Ovary (tissue), 3 donors: Measurements from ENCODE around the gene RGS6.

ENCODE experiments used
- EP300 ChIP-seq: sonication (generic); formaldehyde crosslinking; IDR thresholded peaks from one replicate; pipeline ENCODE4 v1.6.1; 2017; ENCODE audit warnings: antibody characterized with exemption
- POLR2A ChIP-seq: fragments of 450-650 bp; IDR thresholded peaks from one replicate; pipeline ENCODE4 v1.6.1; 2017; ENCODE audit warnings: antibody characterized with exemption, mild to moderate bottlenecking, moderate library complexity
- TF ChIP-seq, protein P1 (sequence below), 3 donors: fragments of 450-650 bp in 2 of 3; fragments of 200-600 bp in 1 of 3; IDR thresholded peaks; one replicate each; pipeline versions ENCODE4 v1.5.1 to v1.8.0; 2016 to 2022; ENCODE audit warnings: antibody characterized with exemption in 3 of 3, mild to moderate bottlenecking in 1 of 3
- donor health status: DM: no; HTN: no; CAD: no.

DNA sequence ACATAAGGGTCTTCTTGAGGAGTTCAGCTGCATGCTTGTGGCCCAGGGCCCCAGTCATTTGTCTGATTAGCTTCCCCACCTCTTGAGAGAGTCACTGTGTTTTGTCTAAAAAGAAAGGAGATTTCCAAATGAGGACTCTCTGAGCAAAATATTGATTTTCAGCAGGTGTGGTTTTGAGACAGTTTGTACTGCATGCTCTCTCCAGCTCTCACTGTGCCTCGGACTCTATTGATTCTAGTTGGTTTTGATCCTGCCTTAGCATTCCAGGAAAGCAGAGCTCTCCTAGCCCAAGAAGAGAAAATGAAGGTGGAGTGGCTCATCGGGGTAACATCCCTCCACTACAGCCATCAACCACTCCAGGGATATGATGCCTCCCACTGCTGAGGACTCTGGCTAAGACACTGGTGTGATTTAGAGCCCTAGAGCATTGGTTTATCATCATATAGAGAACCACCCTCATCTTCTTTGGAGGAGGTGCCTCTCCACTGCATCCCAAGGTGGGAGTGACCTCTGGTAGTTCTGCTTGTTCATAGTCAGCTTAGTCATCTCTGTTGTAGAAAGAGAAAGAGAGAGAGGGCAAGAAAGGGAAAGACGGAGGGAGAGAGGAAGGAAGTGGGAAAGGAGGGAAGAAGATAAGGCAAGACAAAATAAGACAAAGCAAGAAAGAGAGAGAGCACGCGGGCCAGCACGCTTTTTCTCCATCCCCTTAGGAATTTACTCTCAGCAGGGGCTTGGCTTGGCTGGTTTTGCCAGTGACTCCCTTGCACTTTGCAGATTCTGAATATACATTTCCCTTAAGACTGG lies 596.0 kb downstream of the RGS6 start:
- TF ChIP-seq, protein P1, sequence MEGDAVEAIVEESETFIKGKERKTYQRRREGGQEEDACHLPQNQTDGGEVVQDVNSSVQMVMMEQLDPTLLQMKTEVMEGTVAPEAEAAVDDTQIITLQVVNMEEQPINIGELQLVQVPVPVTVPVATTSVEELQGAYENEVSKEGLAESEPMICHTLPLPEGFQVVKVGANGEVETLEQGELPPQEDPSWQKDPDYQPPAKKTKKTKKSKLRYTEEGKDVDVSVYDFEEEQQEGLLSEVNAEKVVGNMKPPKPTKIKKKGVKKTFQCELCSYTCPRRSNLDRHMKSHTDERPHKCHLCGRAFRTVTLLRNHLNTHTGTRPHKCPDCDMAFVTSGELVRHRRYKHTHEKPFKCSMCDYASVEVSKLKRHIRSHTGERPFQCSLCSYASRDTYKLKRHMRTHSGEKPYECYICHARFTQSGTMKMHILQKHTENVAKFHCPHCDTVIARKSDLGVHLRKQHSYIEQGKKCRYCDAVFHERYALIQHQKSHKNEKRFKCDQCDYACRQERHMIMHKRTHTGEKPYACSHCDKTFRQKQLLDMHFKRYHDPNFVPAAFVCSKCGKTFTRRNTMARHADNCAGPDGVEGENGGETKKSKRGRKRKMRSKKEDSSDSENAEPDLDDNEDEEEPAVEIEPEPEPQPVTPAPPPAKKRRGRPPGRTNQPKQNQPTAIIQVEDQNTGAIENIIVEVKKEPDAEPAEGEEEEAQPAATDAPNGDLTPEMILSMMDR (IDR thresholded peaks at IDR 0.05): no peak
- TF ChIP-seq POLR2A: no peak
- TF ChIP-seq EP300: no peak
